ENCODE results near the gene USPL1.
"Not testable (repeated sequence)": the region's sequence is repeated elsewhere in the genome, so short reads cannot be mapped to it uniquely, and the experiment has no call there.

Gene USPL1

GRCh38 chr13:30618186-30618929 lies 638 bp downstream of the USPL1 start:
- DNase-seq = no peak

GRCh38 chr13:30618930-30619279 lies 1.2 kb downstream of the USPL1 start:
- no peak for DNase-seq

- DNase-seq = no peak
These were observed 2.0 kb downstream of the USPL1 start for GRCh38 chr13:30619731-30620130.

GRCh38 chr13:30620941-30621340 lies 3.2 kb downstream of the USPL1 start:
- DNase-seq = no peak

- no peak for DNase-seq
These were observed 4.8 kb downstream of the USPL1 start for GRCh38 chr13:30622551-30622950.

GRCh38 chr13:30623392-30623791 lies 5.7 kb downstream of the USPL1 start:
- no peak for DNase-seq

- no peak for DNase-seq
These were observed 6.9 kb downstream of the USPL1 start for GRCh38 chr13:30624630-30625029.

GRCh38 chr13:30629527-30629926 lies 11.8 kb downstream of the USPL1 start:
- no peak for DNase-seq

GRCh38 chr13:30633861-30634260 lies 16.1 kb downstream of the USPL1 start:
- DNase-seq = no peak

GRCh38 chr13:30634838-30635237 lies 17.1 kb downstream of the USPL1 start:
- no peak for DNase-seq

- no peak for DNase-seq
These were observed 20.6 kb downstream of the USPL1 start for GRCh38 chr13:30638301-30638700.

- DNase-seq = no peak
These were observed 22.0 kb downstream of the USPL1 start for GRCh38 chr13:30639671-30640070.

- not testable (repeated sequence) for DNase-seq
These were observed 23.5 kb downstream of the USPL1 start for GRCh38 chr13:30641173-30641572.

GRCh38 chr13:30645629-30646028 lies 27.9 kb downstream of the USPL1 start:
- DNase-seq = no peak

GRCh38 chr13:30647420-30647819 lies 29.7 kb downstream of the USPL1 start:
- DNase-seq = no peak

- no peak for DNase-seq
These were observed 30.3 kb downstream of the USPL1 start for GRCh38 chr13:30647824-30648521.

- DNase-seq = no peak
These were observed 30.8 kb downstream of the USPL1 start for GRCh38 chr13:30648522-30649012.

- not testable (repeated sequence) for DNase-seq
These were observed 33.9 kb downstream of the USPL1 start for GRCh38 chr13:30651648-30652047.

GRCh38 chr13:30652746-30653386 lies 35.1 kb downstream of the USPL1 start:
- DNase-seq = no peak

- no peak for DNase-seq
These were observed 36.7 kb downstream of the USPL1 start for GRCh38 chr13:30654430-30654829.

- DNase-seq = no peak
These were observed 38.5 kb downstream of the USPL1 start for GRCh38 chr13:30656178-30656577.

- no peak for DNase-seq
These were observed 42.3 kb downstream of the USPL1 start for GRCh38 chr13:30659980-30660379.

GRCh38 chr13:30660796-30661195 lies 43.1 kb downstream of the USPL1 start:
- DNase-seq = no peak

GRCh38 chr13:30664689-30665275 lies 47.1 kb downstream of the USPL1 start:
- no peak for DNase-seq
